NCI-H1417 treated with DMSO at 0.1 percent for 48 hours (cell line): Measurements from ENCODE around the gene RAB12.
"Not testable (repeated sequence)": the region's sequence is repeated elsewhere in the genome, so short reads cannot be mapped to it uniquely, and the experiment has no call there.

ENCODE experiments used
- DNase-seq: peaks from one replicate; lab custom pipeline; 2025; lab: John Stamatoyannopoulos, UW

The RAB12 gene

DNA sequence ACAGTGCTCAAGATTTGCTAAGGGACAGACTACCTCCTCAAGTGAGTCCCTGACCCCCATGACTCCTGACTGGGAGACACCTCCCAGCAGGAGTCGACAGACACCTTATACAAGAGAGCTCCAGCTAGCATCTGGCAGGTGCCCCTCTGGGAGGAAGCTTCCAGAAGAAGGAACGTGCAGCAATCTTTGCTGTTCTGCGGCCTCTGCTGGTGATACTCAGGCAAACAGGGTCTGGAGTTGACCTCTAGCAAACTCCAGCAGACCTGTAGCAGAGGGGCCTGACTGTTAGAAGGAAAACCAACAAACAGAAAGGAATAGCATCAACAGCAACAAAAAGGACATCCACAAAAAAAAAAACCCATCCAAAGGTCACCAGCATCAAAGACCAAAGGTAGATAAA lies 38.1 kb downstream of the RAB12 start:
- DNase-seq, result not testable (repeated sequence)

DNA sequence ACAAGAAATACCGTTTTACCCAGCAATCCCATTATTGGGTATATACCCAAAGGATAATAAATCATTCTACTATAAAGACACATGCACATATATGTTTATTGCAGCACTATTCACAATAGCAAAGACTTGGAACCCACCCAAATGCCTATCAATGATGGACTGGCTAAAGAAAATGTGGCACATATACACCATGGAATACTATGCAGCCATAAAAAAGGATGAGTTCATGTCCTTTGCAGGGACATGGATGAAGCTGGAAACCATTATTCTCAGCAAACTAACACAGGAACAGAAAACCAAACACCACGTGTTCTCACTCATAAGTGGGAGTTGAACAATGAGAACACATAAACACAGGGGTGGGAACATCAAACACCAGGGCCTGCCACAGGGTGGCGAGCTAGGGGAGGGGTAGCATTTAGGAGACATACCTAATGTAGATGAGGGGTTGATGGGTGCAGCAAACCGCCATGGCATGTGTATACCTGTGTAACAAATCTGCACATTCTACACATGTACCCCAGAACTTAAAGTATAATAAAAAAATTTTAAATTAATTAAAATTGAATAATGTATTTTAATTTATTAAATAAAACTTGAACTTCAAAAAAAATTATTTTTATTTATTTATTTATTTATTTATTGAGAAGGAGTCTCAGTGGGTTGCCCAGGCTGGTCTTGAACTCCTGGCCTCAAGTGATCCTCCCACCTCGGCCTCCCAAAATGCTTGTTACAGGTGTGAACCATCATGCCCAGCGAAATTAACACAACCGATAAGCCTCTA lies 42.4 kb downstream of the RAB12 start:
- DNase-seq, result not testable (repeated sequence)

DNA sequence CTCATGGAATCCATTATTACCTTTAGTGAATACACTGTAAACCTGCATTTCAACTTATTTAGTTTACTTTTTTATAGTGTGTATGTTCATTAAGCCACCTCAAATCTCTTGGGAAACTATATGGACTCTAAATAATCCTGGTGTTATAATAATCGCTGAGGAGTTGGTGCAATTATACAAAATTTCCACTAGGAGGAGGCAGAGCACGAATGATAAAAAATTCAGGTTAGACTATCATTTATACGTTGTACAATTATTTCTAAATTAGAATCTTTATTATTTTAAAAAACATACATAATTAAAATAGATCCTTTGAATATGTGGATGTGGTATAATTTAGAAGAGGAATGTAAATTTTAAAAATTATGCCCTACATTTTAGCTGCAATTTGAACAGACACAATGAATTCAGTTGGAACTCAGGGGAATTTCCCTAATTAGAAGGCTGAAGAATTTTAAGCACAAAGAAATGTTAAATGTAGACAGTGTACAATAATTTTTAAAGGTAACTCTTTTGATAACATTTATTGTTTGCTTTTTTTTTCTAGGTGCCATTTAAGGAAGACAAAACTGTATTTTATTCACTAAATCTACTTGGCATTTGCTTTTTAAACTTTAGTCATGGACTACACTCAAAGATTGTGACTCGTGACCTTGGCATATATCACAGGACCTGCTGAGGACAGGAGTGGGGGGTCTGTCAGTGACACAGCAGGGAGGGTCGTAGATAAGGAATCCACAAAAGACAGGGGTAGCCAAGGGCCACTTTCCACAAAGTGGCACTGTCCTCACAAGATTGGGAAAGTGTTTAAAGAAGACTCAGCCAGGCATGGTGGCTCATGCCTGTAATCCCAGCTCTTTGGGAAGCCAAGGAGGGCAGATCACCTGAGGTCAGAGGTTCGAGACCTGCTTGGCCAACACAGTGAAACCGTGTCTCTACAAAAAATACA lies 45.5 kb downstream of the RAB12 start:
- peak; percentile 8 for DNase-seq

DNA sequence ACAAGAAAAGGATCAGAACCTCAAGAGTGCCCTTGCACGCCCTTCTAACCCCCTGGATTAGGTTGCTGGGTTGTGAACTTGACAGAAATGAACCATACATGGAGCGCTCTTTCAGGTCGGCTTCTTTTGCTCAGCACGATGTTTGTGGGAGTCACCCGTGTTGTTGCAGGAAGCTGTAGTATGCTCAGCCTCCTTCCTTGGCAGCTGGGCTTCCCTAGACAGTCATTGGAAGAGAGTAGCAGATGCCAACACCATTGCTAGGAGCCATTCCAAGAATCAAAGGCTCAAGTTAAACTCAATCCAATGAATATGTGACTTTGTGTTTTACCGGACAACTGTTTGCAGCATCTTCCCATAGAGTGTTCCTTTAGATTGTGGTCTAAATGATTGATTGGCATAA lies 47.0 kb downstream of the RAB12 start:
- no peak for DNase-seq

DNA sequence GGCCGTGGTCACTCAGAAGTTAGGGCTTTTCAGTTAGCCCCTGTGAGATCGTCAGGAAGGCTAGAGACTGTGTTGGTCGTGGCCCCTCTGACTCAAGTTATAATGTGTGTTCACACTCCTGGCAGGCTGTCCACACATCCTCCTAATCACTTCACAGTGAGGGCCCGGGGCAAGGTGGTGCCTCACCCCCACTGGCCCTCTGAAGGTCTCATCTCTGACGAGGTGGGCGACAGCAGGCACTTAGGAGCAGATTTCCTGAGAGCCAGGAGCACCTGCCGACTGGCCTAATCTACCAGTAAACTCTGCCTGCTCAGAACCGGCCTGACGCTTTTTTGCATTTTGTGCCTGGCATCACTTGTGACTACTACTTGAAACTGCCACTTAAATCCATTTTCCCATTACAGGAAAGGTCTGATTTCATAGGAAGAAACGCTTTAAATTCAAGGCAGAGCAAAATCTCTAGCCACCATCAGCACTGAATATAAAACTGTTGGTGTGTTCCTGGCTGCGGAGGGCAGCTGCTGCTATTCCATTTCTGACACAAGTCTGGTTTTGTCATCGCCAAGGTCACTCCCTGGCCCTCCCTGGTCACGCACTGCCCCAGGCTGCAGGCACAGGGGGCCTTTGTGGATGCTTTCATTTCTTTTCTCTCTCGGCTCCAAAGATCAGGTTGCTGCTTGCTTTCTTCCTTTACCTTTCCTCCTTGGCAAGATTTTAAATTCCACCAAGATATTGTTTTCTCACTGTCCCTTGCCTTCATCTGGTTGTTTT lies 48.0 kb downstream of the RAB12 start:
- peak; percentile 11 for DNase-seq

DNA sequence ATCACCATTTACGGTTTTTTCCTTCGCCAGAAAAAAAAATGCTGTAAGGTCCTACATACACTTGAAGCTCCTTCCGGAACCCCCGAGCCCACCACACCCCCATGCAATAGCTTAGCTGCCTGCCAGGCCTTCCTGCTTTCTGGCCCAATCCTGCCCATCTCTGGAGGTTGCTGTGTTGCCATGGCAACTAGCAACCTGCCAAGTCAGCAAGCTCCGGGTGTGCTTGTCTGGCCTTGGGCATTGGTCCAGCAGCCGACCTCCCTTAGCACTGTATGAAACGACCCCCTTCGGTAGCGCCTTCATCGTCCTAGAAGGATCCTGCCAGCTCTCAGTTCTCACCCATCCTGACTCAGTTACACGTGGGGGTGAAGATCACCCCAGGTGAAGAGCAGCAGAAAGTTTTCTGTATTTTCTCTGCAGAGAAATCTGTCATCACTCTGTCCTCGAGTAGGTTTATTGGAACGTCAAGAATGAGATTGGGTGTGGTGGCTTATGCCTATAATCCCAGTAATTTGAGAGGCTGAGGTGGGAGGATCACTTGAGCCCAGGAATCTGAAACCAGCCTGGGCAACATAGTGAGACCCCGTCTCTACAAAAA lies 48.7 kb downstream of the RAB12 start:
- DNase-seq, result no peak

DNA sequence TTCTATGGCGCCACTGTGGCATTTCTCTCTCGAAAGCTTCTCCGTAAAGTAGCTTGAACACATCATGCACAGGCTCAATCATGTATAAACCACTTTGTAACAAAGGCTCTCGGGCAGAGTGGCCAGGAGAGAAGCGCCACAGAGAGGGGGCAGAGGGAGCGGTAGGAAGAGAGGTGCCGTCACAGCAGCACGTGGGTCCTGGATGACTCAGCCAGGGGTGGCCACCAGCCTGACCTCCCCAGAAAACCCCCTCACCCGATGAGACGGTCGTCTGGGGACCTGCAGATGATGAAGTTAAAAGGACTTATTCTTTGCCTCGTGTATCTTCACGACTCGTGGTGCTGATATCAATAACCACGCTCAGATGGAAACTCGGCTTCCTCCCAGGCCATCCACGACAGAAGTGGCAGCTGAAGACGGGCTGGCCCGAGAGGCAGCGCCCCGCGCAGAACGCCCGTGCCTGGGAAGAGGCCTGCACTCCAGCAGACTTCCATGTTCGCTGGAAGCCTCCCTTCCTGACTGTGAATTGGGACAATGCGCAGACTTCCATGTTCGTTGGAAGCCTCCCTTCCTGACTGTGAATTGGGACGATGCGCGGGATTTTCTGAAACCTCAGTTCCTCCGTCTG lies 49.7 kb downstream of the RAB12 start:
- DNase-seq, result peak; percentile 57

DNA sequence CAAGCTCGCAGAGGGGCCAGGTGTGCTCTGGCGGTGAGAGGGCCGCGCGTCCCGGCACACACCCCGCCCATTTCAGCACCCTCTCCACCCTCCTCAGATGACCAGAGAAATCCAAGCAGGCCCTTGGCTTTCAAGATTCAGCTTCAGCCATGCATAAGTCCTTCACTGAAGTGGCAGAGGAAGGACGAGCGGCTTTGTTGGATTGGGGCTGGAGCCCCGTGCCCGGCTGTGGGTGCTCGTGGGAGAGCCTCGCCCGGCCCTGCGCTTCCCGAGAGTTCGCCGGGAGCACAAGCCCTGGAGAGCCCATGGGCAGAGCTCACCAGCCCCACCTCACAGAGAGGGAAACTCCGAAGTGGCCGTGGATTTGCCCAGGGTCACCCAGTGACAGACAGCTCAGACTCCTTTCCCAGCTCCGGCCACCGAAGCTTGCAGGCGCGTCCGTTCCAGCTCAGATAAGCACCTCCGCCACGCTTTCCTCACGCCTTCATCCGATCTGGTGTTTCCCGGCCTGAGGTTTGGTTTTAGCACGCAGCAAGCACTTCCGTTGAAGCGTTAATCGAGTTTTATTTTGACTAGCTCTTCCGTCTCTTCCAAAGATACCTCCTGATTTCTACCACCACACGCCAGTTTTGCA lies 50.5 kb downstream of the RAB12 start:
- peak; percentile 3 for DNase-seq

DNA sequence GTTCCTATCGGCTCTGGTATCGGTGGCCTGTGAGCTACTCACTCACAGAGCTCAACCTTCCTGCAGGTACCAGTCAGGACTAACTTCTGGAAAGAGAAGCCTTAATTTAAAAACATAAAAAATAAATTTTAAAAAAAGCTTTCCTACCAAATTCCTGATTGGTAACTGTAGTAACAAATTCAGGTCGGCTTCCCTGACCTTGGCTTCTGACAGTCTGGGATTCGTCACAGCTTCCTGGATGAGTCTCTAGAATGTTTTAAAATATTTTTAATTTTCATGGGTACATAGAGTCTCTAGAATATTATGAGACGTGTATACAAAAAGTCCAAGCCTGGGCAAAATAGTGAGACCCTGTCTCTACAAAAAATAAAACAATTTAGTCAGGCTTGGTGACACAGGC lies 51.1 kb downstream of the RAB12 start:
- no peak for DNase-seq

DNA sequence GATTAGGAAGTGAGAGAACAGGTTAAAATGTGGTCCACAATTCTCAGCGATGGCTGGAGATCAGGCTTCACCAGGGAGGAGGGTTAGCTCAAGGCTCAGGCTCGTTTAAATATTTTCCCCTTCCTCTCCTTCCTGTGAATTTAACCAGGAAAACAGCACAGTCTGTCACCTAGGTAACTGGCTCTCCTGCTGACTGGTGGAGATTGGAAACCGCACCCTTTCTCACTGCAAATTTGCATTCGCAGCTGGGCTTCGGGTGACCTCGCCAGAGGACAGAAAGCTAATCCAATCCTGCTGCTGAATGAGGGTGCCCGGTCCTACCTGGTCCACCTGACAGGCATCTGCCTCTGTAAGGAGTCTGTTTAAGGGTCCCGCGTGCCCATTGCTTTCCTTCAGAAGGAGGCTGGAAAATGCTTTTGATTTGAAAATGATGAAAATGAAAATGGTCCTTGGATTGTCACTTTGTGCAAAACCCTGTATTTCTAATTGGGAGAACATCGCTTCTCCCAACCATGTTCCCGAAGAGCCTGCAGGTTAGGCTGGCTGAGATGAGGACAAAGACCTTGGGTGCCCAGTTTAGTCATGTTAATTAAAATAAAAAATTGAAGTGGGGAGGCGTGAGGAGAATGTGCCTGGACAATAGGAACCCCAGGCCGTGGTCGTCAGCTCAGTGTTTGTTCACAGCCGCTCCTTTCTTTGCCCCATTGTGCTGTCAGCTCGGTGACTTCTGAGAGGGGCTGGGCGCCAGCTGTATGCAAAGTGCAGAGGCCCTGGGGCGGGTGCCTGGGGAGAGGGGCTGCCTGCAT lies 52.7 kb downstream of the RAB12 start:
- peak; percentile 98 for DNase-seq

DNA sequence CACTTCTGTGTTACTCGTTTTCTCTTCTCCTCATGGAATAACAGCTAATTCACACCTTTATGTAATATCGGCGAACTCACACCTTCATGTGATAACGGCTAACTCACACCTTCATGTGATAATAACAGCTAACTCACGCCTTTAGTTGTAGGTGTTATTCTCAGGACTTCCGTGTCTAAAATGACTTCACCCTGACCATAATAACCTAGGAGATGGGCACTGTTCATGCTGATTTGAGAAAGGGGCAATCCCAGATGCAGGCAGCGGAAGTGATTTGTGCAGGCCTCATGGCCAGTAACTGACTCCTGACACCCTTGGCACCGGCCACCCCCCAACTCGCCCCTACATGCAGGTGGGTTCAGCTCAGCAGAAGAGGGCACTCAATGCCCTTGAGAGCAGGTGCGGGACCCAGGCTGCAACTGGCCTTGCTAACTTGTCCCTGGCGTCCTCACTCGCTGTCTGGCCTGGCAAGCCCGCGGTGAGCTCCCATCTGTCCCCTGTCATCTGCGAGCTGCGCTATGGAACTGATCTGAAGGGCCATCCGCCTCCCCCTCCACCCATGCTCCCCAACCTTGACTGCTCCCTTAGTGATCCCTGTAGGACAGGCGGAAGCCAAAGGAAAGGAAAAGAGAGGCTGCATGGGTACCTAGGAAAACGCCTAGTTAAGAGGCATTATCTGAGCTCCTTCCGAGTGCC lies 53.5 kb downstream of the RAB12 start:
- peak; percentile 82 for DNase-seq

DNA sequence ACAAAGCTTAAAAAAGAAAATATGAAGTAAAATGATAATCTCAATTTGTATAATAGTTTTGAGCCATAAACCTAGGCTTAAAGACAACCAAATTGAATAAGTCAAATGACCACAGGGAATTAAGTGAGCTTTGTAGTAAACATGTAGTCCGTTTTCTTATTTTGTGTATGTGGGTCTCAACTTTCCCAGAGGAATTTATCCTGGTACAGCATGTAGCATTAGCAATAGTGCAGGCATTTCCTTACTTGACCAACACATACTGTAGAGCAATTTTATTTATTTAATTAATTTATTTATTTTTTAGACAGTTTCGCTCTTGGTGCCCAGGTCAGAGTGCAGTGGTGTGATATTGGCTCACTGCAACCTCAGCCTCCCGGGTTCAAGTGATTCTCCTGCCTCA lies 58.6 kb downstream of the RAB12 start:
- no peak for DNase-seq

DNA sequence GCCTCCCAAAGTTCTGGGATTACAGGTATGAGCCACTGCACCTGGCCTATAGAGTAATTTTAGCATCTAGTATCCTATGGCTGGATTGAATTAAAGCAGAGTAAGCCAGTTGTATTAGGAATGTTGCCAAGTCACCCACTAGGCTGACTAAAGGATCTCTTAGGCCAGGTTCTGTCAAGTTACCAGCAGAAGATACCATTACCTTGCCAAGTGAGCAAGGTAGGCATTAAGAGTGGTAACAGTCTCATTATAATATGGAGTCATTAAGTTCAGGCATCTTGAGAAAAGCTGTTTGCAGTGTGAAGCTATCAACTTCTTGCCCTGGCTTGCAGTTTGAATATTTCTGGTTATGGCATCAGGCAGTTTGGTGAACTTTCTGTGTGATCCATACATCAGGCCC lies 59.1 kb downstream of the RAB12 start:
- no peak for DNase-seq

DNA sequence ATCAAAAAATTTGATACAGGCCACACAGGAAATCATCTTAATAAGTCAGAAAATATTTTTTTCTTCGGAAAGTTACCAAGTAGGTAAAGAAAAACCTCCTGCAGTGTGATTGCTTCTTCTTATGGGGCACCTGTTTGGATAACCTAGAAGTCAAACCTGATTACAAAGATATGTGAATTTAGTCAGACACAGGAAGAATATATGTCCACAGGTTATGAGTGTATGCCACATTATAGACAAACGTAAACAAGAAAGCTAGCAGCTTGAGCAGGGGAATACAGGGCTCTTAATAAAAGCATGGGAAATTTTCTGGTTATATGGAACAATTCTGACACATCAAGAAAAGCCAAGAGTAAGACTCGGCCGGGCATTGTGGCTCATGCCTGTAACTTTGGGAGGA lies 60.3 kb downstream of the RAB12 start:
- no peak for DNase-seq

DNA sequence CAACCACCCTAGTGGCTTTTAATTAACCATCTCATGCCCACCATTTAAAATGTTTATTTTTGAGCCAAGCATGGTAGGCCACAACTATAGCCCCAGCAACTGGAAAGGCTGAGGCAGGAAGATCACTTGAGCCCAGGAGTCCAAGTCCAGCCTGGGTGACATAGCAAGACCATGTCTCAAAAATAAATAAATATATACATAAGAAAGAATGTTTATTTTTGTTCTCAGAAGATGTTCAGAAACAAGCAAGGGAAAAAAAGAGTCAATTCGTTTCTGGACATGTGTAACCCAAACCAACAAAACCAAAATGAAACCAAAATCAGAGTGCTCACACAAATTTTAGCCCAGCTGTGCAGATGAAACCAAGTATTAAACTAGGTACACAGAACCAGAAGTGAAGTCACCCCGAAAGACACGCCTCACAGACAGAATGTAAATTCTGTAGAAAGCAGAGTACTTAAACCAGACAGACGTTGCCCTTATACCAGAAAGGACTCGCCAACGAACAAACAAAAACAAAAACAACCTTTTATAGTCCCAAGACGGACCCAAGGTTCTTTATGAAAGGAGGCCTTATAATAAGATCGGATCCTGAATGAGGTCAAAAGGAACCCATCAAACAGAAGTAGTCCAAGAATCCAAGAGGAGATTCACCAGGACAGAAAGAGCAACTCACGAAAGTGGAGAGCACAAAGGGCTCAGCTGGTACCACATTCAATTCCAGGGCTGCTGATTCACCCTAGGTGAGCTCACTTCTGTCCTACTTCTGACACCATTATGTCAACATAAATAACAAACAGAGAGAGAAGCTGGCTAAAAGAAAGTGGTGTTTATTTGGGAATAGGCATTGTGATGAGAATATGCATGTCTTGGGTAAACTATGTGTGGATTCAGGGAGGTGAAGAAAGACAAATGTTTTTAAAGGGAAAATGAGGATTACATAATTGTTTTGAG lies 64.3 kb downstream of the RAB12 start:
- no peak for DNase-seq

DNA sequence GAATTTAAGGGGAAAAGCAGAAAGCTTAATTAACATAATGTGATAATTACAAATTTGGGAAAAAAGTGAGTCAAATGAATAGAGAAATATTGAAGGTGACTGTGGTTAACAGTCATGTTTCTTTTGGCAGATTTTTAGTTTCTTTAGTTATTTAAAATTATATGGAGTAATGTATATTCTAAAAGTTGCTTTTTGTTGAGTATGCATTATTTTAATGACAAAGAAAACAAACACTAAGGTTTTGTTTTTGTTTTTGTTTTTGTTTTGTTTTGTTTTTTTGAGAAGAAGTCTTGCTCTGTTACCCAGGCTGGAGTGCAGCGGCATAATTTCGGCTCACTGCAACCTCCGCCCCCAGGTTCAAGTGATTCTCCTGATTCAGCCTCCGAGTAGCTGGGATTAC lies 65.8 kb downstream of the RAB12 start:
- no peak for DNase-seq

DNA sequence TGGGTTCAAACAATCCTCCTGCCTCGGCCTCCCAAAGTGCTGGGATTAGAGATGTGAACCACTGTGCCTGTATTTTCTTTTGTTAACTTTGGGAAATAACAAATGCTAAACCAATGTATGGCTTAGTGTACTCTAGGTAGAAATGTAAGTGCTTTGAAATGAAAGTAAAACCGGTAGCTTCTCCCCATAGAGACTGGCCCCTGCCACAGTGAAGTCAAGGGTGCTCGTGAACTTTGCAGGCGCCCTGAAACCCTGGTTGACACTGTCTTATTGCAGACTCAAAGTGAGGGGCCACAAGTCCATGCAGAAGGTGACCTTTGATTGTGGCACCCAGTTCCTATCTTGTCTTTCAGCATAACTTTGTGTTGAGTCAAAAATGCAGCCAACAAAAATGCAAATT lies 72.0 kb downstream of the RAB12 start:
- no peak for DNase-seq

DNA sequence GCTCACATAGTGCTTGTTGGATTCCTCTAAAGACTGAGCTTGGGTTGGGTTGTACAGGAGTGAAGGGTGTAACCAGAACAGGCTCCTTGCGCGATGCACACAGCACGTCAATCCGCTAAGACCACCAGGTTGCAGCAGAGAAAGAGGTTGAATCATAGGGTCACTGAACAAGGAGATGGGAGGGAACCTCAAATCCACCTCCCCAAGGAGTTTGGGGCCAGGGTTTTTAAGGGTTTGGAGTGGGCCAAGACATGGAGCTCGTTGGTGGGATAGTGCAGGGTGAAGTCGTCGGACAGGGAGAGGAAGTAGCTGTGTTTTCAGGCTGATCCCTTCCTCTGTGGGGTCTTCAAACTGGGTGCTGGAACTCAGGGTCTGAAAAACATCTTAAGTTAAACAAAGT lies 75.3 kb downstream of the RAB12 start:
- DNase-seq, result no peak
